Mucosa of rectum (tissue), 2 donors: ENCODE results near the gene SH3RF3.
A peak's percentile ranks its signal among the peaks of the same experiment; 100 is the strongest.

ENCODE experiments used
- H3K27ac ChIP-seq, 2 donors: one replicate each; pipeline ENCODE4 v1.7.0; 2013; ENCODE audit warnings: inconsistent platforms in 2 of 2, low read depth in 2 of 2, low read length in 2 of 2
- H3K27me3 ChIP-seq, 2 donors: one replicate each; pipeline ENCODE4 v1.7.0; 2013; ENCODE audit warnings: low read length in 2 of 2; ENCODE audit not compliant: control insufficient read depth in 2 of 2, insufficient read depth in 2 of 2
- H3K36me3 ChIP-seq, 2 donors: one replicate each; pipeline ENCODE4 v1.7.0; 2013; ENCODE audit warnings: low read length in 2 of 2; ENCODE audit not compliant: control insufficient read depth in 2 of 2, insufficient read depth in 2 of 2
- H3K4me1 ChIP-seq, 2 donors: one replicate each; pipeline ENCODE4 v1.7.0; 2013; ENCODE audit warnings: low read length in 2 of 2, mild to moderate bottlenecking in 1 of 2; ENCODE audit not compliant: control insufficient read depth in 2 of 2, insufficient read depth in 2 of 2
- H3K4me3 ChIP-seq, 2 donors: one replicate each; pipeline ENCODE4 v1.7.0; 2013; ENCODE audit warnings: low read length in 2 of 2
- H3K9ac ChIP-seq, 2 donors: one replicate each; pipeline ENCODE4 v1.7.0; 2013; ENCODE audit warnings: low read length in 2 of 2, low read depth in 1 of 2, mild to moderate bottlenecking in 1 of 2
- H3K9me3 ChIP-seq, 2 donors: one replicate each; pipeline ENCODE4 v1.7.0; 2013; ENCODE audit warnings: low read length in 2 of 2; ENCODE audit not compliant: control insufficient read depth in 2 of 2
- donor health status: healthy.
- donor health status: Normal muscosa, but diverticular disease.

SH3RF3 gene

DNA sequence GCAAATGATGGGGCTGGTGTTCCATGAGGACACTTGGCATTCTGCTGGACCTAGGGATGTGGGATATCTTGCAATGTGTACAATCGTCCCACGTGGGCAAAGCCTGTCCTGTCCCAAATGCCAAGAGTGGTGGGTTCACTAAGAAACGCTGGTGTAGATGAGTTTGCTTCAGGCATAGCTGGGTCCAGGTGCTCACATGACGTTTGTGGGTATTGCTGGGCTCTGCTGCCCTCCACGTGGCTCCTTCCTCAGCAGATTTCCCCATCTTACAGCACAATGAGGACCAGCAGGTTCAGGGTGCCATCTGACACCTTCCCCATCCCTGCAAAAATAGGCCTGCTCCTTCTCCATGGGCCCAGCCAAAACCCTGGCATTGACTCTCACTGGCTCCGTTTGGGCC is 378.8 kb downstream of the SH3RF3 start:
- Histone ChIP-seq H3K27ac (no peak overlapping the region), H3K9ac (no peak overlapping the region), H3K36me3 (no peaks in the 10 kb centered on the region), H3K27me3 (no peaks in the 10 kb centered on the region), H3K9me3 (no peaks in the 10 kb centered on the region), H3K4me3 (no peak overlapping the region), H3K4me1 (no peaks in the 10 kb centered on the region)

GRCh38 chr2:109508556-109508955 is 379.6 kb downstream of the SH3RF3 start:
- H3K27me3 ChIP-seq: no peaks in the 10 kb centered on the region
- H3K4me1 ChIP-seq: no peaks in the 10 kb centered on the region
- no peak overlapping the region for H3K27ac ChIP-seq
- no peaks in the 10 kb centered on the region for H3K9me3 ChIP-seq
- H3K36me3 ChIP-seq: no peaks in the 10 kb centered on the region
- no peak overlapping the region for H3K9ac ChIP-seq
- H3K4me3 ChIP-seq: no peak overlapping the region

DNA sequence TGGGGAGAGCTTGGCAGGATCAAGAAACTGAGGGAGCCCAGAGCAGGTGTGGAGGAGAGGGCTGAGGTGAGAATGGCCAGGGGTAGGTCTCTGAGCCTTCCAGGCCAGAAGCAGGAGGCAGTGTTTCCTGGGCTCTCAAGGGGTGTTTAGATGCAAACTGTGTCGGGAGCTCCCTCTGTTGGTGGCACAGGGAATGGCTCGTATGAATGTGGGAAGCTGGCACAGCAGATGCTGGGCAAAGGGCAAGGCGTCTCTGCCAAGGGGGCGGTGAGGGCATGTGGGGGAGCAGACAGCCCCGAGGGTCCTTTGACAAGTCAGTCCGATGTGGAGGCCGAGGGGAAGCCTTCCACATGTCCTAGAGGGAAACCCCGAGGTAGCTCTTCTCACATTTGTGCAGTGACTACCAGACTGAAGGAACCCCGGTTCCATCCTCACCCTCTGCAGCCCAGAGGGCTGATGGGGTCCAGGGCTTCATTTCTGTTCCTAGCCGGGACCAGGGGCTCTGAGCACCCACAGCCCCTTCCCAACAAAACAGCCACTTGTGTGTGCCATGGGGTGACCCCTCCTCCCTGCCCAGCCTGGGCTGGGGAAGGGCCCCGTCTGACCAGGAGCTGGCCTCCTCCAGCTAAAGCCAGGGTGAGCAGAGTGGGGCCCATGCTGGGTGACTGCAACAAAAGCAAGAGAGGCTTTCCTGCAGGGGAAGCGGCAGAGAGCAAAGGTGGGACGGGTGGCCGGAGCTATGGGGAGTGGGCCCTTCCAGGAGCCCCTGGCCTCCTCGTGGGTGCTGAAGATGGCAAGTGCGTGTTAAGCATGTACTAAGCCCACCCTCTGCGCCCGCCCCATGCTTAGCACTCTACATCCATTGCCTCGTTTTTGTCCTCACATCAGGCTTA is 381.4 kb downstream of the SH3RF3 start:
- Histone ChIP-seq H3K27me3 (no peaks in the 10 kb centered on the region), H3K4me3 (no peak overlapping the region), H3K9me3 (no peaks in the 10 kb centered on the region), H3K4me1 (no peaks in the 10 kb centered on the region), H3K27ac (no peak overlapping the region), H3K36me3 (no peaks in the 10 kb centered on the region), H3K9ac (no peak overlapping the region)

DNA sequence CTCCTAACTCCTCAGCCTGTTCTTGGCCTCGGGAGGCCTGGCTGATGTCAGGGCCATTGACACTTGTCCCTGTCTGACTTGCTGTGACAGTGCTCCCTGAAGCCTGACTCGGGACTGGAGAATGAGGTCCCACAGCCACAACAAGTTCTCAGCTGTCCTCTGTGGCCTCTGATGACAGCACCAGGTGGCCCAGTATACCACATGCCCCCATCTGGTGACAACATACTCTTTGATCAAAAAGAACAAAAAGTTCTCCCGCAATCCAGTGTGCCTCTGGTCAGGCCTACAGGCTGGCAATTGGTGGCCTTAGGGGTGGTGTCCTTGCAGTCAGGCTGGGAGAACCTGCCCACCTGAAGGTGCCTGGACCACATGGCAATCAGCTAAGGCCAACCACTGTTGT is 382.2 kb downstream of the SH3RF3 start:
- Histone ChIP-seq H3K36me3 (no peaks in the 10 kb centered on the region), H3K27me3 (no peaks in the 10 kb centered on the region), H3K4me1 (no peaks in the 10 kb centered on the region), H3K9me3 (no peaks in the 10 kb centered on the region), H3K9ac (no peak overlapping the region), H3K4me3 (no peak overlapping the region), H3K27ac (no peak overlapping the region)

DNA sequence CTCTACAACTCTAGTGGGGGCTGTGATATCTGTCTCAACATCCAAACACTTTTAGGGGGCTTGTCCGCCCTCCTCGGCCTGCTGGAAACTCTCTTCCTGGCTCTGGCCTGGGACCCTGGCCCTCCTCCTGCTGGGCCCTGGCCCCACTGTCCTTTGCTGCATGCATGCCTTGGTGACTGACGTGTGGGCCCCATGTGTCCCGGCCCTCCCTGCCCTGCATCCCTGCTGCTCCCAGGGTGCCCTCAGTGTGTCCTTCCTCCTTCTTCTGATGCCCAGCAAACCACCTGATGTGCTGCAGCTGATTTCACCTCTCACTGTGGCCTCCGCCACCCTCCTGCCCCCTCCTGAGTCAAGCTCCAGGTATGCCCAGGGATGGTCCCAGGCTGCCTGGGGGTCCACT is 383.1 kb downstream of the SH3RF3 start:
- Histone ChIP-seq H3K9me3 (no peaks in the 10 kb centered on the region), H3K4me1 (no peaks in the 10 kb centered on the region), H3K27me3 (no peaks in the 10 kb centered on the region), H3K4me3 (no peak overlapping the region), H3K27ac (no peak overlapping the region), H3K36me3 (no peaks in the 10 kb centered on the region), H3K9ac (no peak overlapping the region)

- H3K27ac ChIP-seq: no peak overlapping the region
These were observed 384.2 kb downstream of the SH3RF3 start for GRCh38 chr2:109513230-109513629.

DNA sequence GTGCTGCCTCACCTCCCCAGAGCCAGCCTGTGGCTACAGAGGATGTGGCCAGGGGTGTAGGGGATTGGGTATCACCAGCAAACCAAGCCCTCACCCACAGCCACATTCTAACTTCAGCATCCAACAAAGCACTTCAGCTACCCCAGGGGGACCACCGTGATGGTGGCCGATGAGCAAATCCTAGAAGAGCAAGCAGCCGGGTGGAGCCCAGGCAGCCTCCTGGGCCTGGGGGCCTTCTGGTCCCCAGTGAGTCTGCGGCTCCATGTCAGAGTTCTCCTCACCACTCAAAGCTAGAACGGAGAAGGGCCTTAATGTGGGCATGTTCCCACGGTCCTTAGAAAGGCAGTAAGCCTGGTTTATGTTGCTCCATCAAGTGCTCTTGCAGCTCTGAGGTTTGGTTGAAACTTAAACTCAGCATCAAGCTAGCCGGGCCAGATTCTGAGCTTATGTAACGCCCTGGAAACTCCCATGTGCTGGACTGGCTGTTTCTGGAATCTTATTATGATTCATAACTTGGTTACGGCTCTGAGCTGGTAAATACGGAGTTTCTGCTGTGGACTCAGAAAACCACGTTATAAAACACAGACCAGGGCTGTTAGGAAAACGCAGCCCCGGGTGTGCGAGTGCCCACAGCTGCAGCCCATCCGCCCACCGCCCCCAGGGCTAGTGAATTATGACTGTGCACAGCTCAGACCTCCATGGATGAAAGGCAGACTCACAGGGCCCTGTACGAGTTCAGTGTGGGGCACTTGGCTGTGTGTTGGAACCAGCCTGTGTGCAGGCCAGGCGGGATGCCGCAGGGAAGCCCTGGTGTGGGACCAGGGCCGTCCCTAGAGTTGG is 385.0 kb downstream of the SH3RF3 start:
- no peaks in the 10 kb centered on the region for H3K4me1 ChIP-seq
- H3K36me3 ChIP-seq: no peaks in the 10 kb centered on the region
- no peaks in the 10 kb centered on the region for H3K27me3 ChIP-seq
- peak overlapping the region; percentile 53 to 74 for H3K27ac ChIP-seq
- no peak overlapping the region for H3K4me3 ChIP-seq
- no peaks in the 10 kb centered on the region for H3K9me3 ChIP-seq
- H3K9ac ChIP-seq: no peak overlapping the region

More at GRCh38 chr2:109513230-109513629, 384.2 kb downstream of the SH3RF3 start:
- H3K27me3 ChIP-seq: no peaks in the 10 kb centered on the region
- no peaks in the 10 kb centered on the region for H3K9me3 ChIP-seq
- no peaks in the 10 kb centered on the region for H3K36me3 ChIP-seq
- H3K4me3 ChIP-seq: no peak overlapping the region
- H3K4me1 ChIP-seq: no peaks in the 10 kb centered on the region
- no peak overlapping the region for H3K9ac ChIP-seq

GRCh38 chr2:109514857-109515256 is 385.9 kb downstream of the SH3RF3 start:
- Histone ChIP-seq H3K36me3 (no peaks in the 10 kb centered on the region), H3K9ac (no peak overlapping the region), H3K4me3 (no peak overlapping the region), H3K4me1 (no peaks in the 10 kb centered on the region), H3K9me3 (no peaks in the 10 kb centered on the region), H3K27ac (no peak overlapping the region), H3K27me3 (no peaks in the 10 kb centered on the region)

DNA sequence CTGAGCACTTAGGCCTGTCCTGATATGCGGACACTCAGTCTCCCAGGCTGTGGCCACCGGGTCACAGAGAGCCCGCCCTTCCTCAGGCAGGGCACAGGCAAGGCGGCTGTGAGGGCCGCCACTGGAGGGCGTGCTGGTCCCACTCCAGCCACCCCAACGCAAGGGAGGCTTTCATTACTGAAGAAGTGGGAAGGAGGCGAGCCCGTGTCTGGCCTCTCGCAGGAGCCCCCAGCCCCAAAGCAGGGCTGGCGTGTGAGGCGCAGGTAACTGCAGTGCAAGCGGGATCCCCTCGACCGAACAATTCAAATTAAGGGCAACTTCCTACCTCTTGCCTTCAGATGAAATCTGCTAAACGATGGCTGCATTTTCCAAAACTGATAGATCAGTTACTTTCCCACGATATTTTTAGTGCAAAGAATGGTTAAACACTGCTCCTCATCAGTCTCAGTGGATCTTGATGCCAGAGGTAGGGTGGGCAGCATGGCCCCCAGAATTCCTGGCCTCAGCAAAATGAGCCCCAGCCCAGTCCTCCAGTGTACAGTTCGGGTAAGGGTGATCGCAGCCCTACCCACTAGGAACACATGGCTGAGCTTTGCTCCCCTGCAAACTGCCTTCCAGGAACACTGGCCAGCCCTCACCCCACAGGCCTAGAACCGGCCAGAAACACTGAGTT is 387.6 kb downstream of the SH3RF3 start:
- Histone ChIP-seq H3K36me3 (no peaks in the 10 kb centered on the region), H3K9me3 (no peaks in the 10 kb centered on the region), H3K4me1 (no peaks in the 10 kb centered on the region)

More for the DNA sequence above, 387.6 kb downstream of the SH3RF3 start:
- H3K27ac ChIP-seq: no peak overlapping the region
- no peak overlapping the region for H3K9ac ChIP-seq
- H3K27me3 ChIP-seq: no peaks in the 10 kb centered on the region
- H3K4me3 ChIP-seq: no peak overlapping the region
